Testis (tissue), 3 donors: ENCODE data around the gene FGGY. TPM values are rescaled to one million over a fixed set of nuclear protein-coding genes. Genes with fewer than 3 reads are reported as not detected.

Experiments
- DNase-seq: peaks from one replicate; pipeline ENCODE4 v3.0.0-alpha.2; 2019
- H3K27ac ChIP-seq, 2 donors: fragments of 200-600 bp; sonication (generic); one replicate each; pipeline ENCODE4 v1.5.1; 2019
- H3K27me3 ChIP-seq: fragments of 200-600 bp; sonication (generic); one replicate; pipeline ENCODE4 v1.5.1; 2019
- H3K36me3 ChIP-seq: fragments of 200-600 bp; sonication (generic); one replicate; pipeline ENCODE4 v1.5.1; 2017; ENCODE audit warnings: low read depth; ENCODE audit errors: missing control alignments
- H3K4me1 ChIP-seq: fragments of 200-600 bp; sonication (generic); one replicate; pipeline ENCODE4 v1.5.1; 2019
- H3K4me3 ChIP-seq, 2 donors: fragments of 200-600 bp; sonication (generic); one replicate each; pipeline ENCODE4 v1.5.1; 2017 to 2019
- H3K9me3 ChIP-seq: fragments of 200-600 bp; sonication (generic); one replicate; pipeline ENCODE4 v1.5.1; 2017
- CTCF ChIP-seq, 3 experiments: fragments of 450-650 bp in 2 of 3; fragments of 200-600 bp in 1 of 3; sonication (generic) in 1 of 3; IDR thresholded peaks; one replicate each; pipeline ENCODE4 v1.5.1; 2016 to 2019; ENCODE audit warnings: antibody characterized with exemption in 3 of 3, mild to moderate bottlenecking in 2 of 3, moderate library complexity in 1 of 3
- POLR2A ChIP-seq: fragments of 450-650 bp; IDR thresholded peaks from one replicate; pipeline ENCODE4 v1.6.1; 2017; ENCODE audit warnings: antibody characterized with exemption, mild to moderate bottlenecking, moderate library complexity
- WGBS, 2 donors: methylation state at CpG; one replicate each; pipeline ENCODE4 v1.1.5; 2018; 5-methylcytosine and 5-hydroxymethylcytosine counted together
- intact Hi-C: fragments of 100-400 bp; cut with DNase I; formaldehyde crosslinking; loops from one replicate; pipeline ENCODE4 v1.15.1; 2023; ENCODE audit warnings: low total_unique reads
- polyA plus RNA-seq: library from polyadenylated mRNA; stranded (reverse); fragments of 350-450 nt; fragmentation: Illumina TruSeq; extraction: RNeasy Lipid Tissue Mini Kit (QIAGEN cat#74804); gene quantifications from one replicate; pipeline ENCODE4 v1.2.3, GENCODE V29; 2014; ENCODE audit warnings: low read depth, low replicate concordance; ENCODE audit not compliant: insufficient read depth
- total RNA-seq, 2 donors: library from RNA; depleted of rRNA; stranded (reverse); fragments of >200 nt; gene quantifications; one replicate each; pipeline ENCODE4 v1.2.3, GENCODE V29; 2016

FGGY gene
- total and polyA plus RNA-seq, 3 donors from 2014 or later, result 14.6 to 32.8 (median 32.3) TPM

GRCh38 chr1:59617434-59617833, 320.5 kb downstream of the FGGY start:
- Histone ChIP-seq H3K4me1 (no peaks in the 10 kb centered on the region), H3K36me3 (no peaks in the 10 kb centered on the region), H3K4me3 (no peak overlapping the region), H3K9me3 (no peaks in the 10 kb centered on the region), H3K27me3 (no peaks in the 10 kb centered on the region), H3K27ac (no peak overlapping the region)
- DNase-seq, result no peak
- intact Hi-C loops, result no loop called here
- TF ChIP-seq POLR2A (no peak), CTCF (IDR thresholded peaks at IDR 0.05) (no peak)
- 81 to 84% methylated on average over 3 of the region's 3 CpGs for WGBS, 2 donors

GRCh38 chr1:59619557-59619956, 322.7 kb downstream of the FGGY start:
- no peaks in the 10 kb centered on the region for H3K4me1 ChIP-seq
- H3K4me3 ChIP-seq, result no peak overlapping the region
- H3K36me3 ChIP-seq, result no peaks in the 10 kb centered on the region
- intact Hi-C loops, result no loop called here
- no peak for TF ChIP-seq POLR2A
- TF ChIP-seq CTCF (IDR thresholded peaks at IDR 0.05), result no peak
- H3K27me3 ChIP-seq, result no peaks in the 10 kb centered on the region
- no peak overlapping the region for H3K27ac ChIP-seq
- DNase-seq, result no peak
- 87 to 88% methylated on average over 2 of the region's 2 CpGs for WGBS, 2 donors
- no peaks in the 10 kb centered on the region for H3K9me3 ChIP-seq

GRCh38 chr1:59625384-59625783, 328.5 kb downstream of the FGGY start:
- H3K27me3 ChIP-seq, result no peaks in the 10 kb centered on the region
- H3K4me1 ChIP-seq, result no peaks in the 10 kb centered on the region
- intact Hi-C loops, result no loop called here
- no peaks in the 10 kb centered on the region for H3K36me3 ChIP-seq
- no peak for TF ChIP-seq CTCF (IDR thresholded peaks at IDR 0.05)
- no peak for TF ChIP-seq POLR2A
- no peak for DNase-seq
- H3K9me3 ChIP-seq, result no peaks in the 10 kb centered on the region
- no peak overlapping the region for H3K27ac ChIP-seq
- no peak overlapping the region for H3K4me3 ChIP-seq

- H3K36me3 ChIP-seq, result no peaks in the 10 kb centered on the region
- H3K9me3 ChIP-seq, result no peaks in the 10 kb centered on the region
- intact Hi-C loops, result no loop called here
- no peak overlapping the region for H3K4me3 ChIP-seq
- TF ChIP-seq CTCF (IDR thresholded peaks at IDR 0.05), result no peak
- H3K27ac ChIP-seq, result no peak overlapping the region
- no peaks in the 10 kb centered on the region for H3K4me1 ChIP-seq
- H3K27me3 ChIP-seq, result no peaks in the 10 kb centered on the region
- no peak for DNase-seq
- 82 to 91% methylated on average over 1 of the region's 1 CpG for WGBS, 2 donors
Measured at GRCh38 chr1:59631561-59632255, 334.8 kb downstream of the FGGY start.

GRCh38 chr1:59635097-59635496, 338.2 kb downstream of the FGGY start:
- intact Hi-C loops, result no loop called here
- H3K36me3 ChIP-seq, result no peaks in the 10 kb centered on the region
- peaks cover 12% of the 10 kb centered on the region for H3K4me1 ChIP-seq
- 90 to 94% methylated on average over 2 of the region's 2 CpGs for WGBS, 2 donors
- no peaks in the 10 kb centered on the region for H3K27me3 ChIP-seq
- no peaks in the 10 kb centered on the region for H3K9me3 ChIP-seq
- TF ChIP-seq CTCF (IDR thresholded peaks at IDR 0.05) (no peak), POLR2A (no peak)
- DNase-seq, result no peak
- H3K4me3 ChIP-seq, result no peak overlapping the region
- no peak overlapping the region for H3K27ac ChIP-seq
